HEK293 (cell line): ENCODE results near the gene KBTBD12.

Experiments used
- CTCF ChIA-PET: fragments of 350-600 bp; formaldehyde crosslinking; extraction: SDS; loops from one replicate; lab custom pipeline; 2021; ENCODE audit warnings: antibody characterized with exemption; lab: Yijun Ruan, JAX
- POLR2A ChIA-PET: fragments of 300-600 bp; formaldehyde crosslinking; extraction: SDS; loops from one replicate; lab custom pipeline; 2020; ENCODE audit warnings: antibody characterized with exemption, inconsistent platforms; lab: Yijun Ruan, JAX
- H3K27ac ChIP-seq: fragments of 200-500 bp; sonication (Bioruptor generic); 2 replicates; pipeline ENCODE4 v1.5.1; 2014; ENCODE audit warnings: low read depth, low read length, control low read depth, inconsistent platforms; ENCODE audit errors: extremely low read depth
- H3K36me3 ChIP-seq, 2 experiments: fragments of 200-500 bp in 1 of 2; sonication (Bioruptor generic) in 1 of 2; 1 replicate in 1 of 2; 2 replicates in 1 of 2; pipeline ENCODE4 v1.5.1; 2014 to 2017; ENCODE audit warnings: inconsistent platforms in 2 of 2, low read length in 2 of 2; ENCODE audit not compliant: control insufficient read depth in 2 of 2, insufficient read depth in 1 of 2
- H3K4me1 ChIP-seq: fragments of 200-500 bp; sonication (Bioruptor generic); 2 replicates; pipeline ENCODE4 v1.5.1; 2014; ENCODE audit warnings: mild to moderate bottlenecking, low read length, inconsistent platforms; ENCODE audit not compliant: control insufficient read depth, insufficient read depth
- H3K4me3 ChIP-seq: 2 replicates; pipeline ENCODE4 v1.5.1; 2011; ENCODE audit warnings: low read depth, mild to moderate bottlenecking, control low read depth, low read length, moderate library complexity
- H3K9me3 ChIP-seq: fragments of 200-500 bp; sonication (Bioruptor generic); 2 replicates; pipeline ENCODE4 v1.5.1; 2014; ENCODE audit warnings: low read depth, low read length, inconsistent platforms; ENCODE audit not compliant: control insufficient read depth, insufficient read depth
- BCL11A ChIP-seq: fragments of 450-650 bp; formaldehyde crosslinking; IDR thresholded peaks from 2 replicates; pipeline ENCODE4 v1.5.1; 2016; ENCODE audit warnings: low read depth, missing biosample characterization, missing genetic modification characterization
- IKZF3 ChIP-seq: fragments of 450-650 bp; IDR thresholded peaks from 2 replicates; pipeline ENCODE4 v1.5.0; 2018; ENCODE audit warnings: missing biosample characterization, mild to moderate bottlenecking, missing genetic modification characterization, moderate library complexity
- KLF7 ChIP-seq: fragments of 450-650 bp; formaldehyde crosslinking; IDR thresholded peaks from 2 replicates; pipeline ENCODE4 v1.5.1; 2016; ENCODE audit warnings: missing biosample characterization, missing genetic modification characterization, borderline replicate concordance
- SALL2 ChIP-seq: fragments of 450-650 bp; formaldehyde crosslinking; IDR thresholded peaks from 2 replicates; pipeline ENCODE4 v1.5.0; 2017; ENCODE audit warnings: missing biosample characterization, mild to moderate bottlenecking, missing genetic modification characterization, borderline replicate concordance
- SCRT1 ChIP-seq: fragments of 450-650 bp; formaldehyde crosslinking; IDR thresholded peaks from 2 replicates; pipeline ENCODE4 v1.5.1; 2016; ENCODE audit warnings: missing biosample characterization, missing genetic modification characterization, borderline replicate concordance
- SCRT2 ChIP-seq: fragments of 450-650 bp; formaldehyde crosslinking; IDR thresholded peaks from 2 replicates; pipeline ENCODE4 v1.5.1; 2016; ENCODE audit warnings: missing biosample characterization, missing genetic modification characterization
- ZBTB48 ChIP-seq: fragments of 450-650 bp; formaldehyde crosslinking; IDR thresholded peaks from 2 replicates; pipeline ENCODE4 v1.5.1; 2016; ENCODE audit warnings: missing biosample characterization, missing genetic modification characterization
- ZFP3 ChIP-seq: fragments of 450-650 bp; formaldehyde crosslinking; IDR thresholded peaks from 2 replicates; pipeline ENCODE4 v1.5.1; 2016; ENCODE audit warnings: low read depth, missing biosample characterization, missing genetic modification characterization
- ZNF132 ChIP-seq: fragments of 450-650 bp; formaldehyde crosslinking; IDR thresholded peaks from 2 replicates; pipeline ENCODE4 v1.5.1; 2017; ENCODE audit warnings: missing biosample characterization, missing genetic modification characterization, borderline replicate concordance
- ZNF138 ChIP-seq: fragments of 450-650 bp; formaldehyde crosslinking; IDR thresholded peaks from 2 replicates; pipeline ENCODE4 v1.5.1; 2016; ENCODE audit warnings: missing biosample characterization, missing genetic modification characterization, borderline replicate concordance
- ZNF140 ChIP-seq: fragments of 450-650 bp; formaldehyde crosslinking; IDR thresholded peaks from 2 replicates; pipeline ENCODE4 v1.5.1; 2016; ENCODE audit warnings: missing biosample characterization, missing genetic modification characterization
- ZNF2 ChIP-seq: fragments of 450-650 bp; formaldehyde crosslinking; IDR thresholded peaks from 2 replicates; pipeline ENCODE4 v1.5.1; 2016; ENCODE audit warnings: missing biosample characterization, missing genetic modification characterization
- ZNF214 ChIP-seq: fragments of 450-650 bp; formaldehyde crosslinking; IDR thresholded peaks from 2 replicates; pipeline ENCODE4 v1.5.1; 2017; ENCODE audit warnings: missing biosample characterization, mild to moderate bottlenecking, missing genetic modification characterization, borderline replicate concordance
- ZNF221 ChIP-seq: fragments of 450-650 bp; formaldehyde crosslinking; IDR thresholded peaks from 2 replicates; pipeline ENCODE4 v1.5.1; 2017; ENCODE audit warnings: missing biosample characterization, missing genetic modification characterization, borderline replicate concordance
- ZNF302 ChIP-seq: fragments of 450-650 bp; formaldehyde crosslinking; IDR thresholded peaks from 2 replicates; pipeline ENCODE4 v1.5.1; 2016; ENCODE audit warnings: missing biosample characterization, missing genetic modification characterization, low read depth
- ZNF391 ChIP-seq: fragments of 450-650 bp; formaldehyde crosslinking; IDR thresholded peaks from 2 replicates; pipeline ENCODE4 v1.5.1; 2016; ENCODE audit warnings: low read depth, missing biosample characterization, missing genetic modification characterization, borderline replicate concordance
- ZNF707 ChIP-seq: fragments of 450-650 bp; formaldehyde crosslinking; IDR thresholded peaks from 2 replicates; pipeline ENCODE4 v1.5.1; 2016; ENCODE audit warnings: missing biosample characterization, missing genetic modification characterization
- ZNF830 ChIP-seq: fragments of 450-650 bp; IDR thresholded peaks from 2 replicates; pipeline ENCODE4 v1.5.0; 2018; ENCODE audit warnings: missing biosample characterization, missing genetic modification characterization, low read depth, mild to moderate bottlenecking, moderate library complexity
- ZNF843 ChIP-seq: fragments of 450-650 bp; formaldehyde crosslinking; IDR thresholded peaks from 2 replicates; pipeline ENCODE4 v1.5.1; 2016; ENCODE audit warnings: missing biosample characterization, missing genetic modification characterization
- TF ChIP-seq, protein P1 (sequence below): fragments of 450-650 bp; formaldehyde crosslinking; IDR thresholded peaks from 2 replicates; pipeline ENCODE4 v1.5.1; 2016; ENCODE audit warnings: missing biosample characterization, missing genetic modification characterization, borderline replicate concordance
- TF ChIP-seq, protein P2 (sequence below): fragments of 450-650 bp; formaldehyde crosslinking; IDR thresholded peaks from 2 replicates; pipeline ENCODE4 v1.5.1; 2016; ENCODE audit warnings: missing biosample characterization, missing genetic modification characterization
- TF ChIP-seq, protein P3 (sequence below): fragments of 450-650 bp; formaldehyde crosslinking; IDR thresholded peaks from 2 replicates; pipeline ENCODE4 v1.5.1; 2016; ENCODE audit warnings: missing biosample characterization, missing genetic modification characterization

The KBTBD12 gene

DNA sequence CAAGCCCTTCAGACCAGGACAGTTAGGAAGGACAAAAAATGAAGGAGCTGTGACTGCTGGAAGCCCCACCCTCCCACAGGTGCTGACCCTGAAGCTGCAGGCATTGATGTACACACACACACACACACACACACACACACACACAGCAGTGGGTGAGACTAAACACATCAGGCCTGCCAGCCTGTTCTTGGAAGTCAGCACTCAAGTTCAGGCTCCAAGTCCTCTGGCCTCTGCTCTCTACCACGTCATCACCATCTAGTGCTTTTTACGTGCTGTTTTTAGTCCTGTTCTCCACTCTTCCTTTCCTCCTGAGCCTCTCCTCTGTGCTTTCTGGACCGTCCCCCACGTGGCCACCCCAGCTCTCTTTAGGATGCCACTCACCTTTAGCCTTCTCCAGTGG is 5.4 kb upstream of the KBTBD12 start (continued):
- TF ChIP-seq, protein P1, sequence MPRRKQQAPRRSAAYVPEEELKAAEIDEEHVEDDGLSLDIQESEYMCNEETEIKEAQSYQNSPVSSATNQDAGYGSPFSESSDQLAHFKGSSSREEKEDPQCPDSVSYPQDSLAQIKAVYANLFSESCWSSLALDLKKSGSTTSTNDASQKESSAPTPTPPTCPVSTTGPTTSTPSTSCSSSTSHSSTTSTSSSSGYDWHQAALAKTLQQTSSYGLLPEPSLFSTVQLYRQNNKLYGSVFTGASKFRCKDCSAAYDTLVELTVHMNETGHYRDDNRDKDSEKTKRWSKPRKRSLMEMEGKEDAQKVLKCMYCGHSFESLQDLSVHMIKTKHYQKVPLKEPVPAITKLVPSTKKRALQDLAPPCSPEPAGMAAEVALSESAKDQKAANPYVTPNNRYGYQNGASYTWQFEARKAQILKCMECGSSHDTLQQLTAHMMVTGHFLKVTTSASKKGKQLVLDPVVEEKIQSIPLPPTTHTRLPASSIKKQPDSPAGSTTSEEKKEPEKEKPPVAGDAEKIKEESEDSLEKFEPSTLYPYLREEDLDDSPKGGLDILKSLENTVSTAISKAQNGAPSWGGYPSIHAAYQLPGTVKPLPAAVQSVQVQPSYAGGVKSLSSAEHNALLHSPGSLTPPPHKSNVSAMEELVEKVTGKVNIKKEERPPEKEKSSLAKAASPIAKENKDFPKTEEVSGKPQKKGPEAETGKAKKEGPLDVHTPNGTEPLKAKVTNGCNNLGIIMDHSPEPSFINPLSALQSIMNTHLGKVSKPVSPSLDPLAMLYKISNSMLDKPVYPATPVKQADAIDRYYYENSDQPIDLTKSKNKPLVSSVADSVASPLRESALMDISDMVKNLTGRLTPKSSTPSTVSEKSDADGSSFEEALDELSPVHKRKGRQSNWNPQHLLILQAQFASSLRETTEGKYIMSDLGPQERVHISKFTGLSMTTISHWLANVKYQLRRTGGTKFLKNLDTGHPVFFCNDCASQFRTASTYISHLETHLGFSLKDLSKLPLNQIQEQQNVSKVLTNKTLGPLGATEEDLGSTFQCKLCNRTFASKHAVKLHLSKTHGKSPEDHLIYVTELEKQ, result no peak
- no peak for TF ChIP-seq ZNF707
- TF ChIP-seq, protein P2, sequence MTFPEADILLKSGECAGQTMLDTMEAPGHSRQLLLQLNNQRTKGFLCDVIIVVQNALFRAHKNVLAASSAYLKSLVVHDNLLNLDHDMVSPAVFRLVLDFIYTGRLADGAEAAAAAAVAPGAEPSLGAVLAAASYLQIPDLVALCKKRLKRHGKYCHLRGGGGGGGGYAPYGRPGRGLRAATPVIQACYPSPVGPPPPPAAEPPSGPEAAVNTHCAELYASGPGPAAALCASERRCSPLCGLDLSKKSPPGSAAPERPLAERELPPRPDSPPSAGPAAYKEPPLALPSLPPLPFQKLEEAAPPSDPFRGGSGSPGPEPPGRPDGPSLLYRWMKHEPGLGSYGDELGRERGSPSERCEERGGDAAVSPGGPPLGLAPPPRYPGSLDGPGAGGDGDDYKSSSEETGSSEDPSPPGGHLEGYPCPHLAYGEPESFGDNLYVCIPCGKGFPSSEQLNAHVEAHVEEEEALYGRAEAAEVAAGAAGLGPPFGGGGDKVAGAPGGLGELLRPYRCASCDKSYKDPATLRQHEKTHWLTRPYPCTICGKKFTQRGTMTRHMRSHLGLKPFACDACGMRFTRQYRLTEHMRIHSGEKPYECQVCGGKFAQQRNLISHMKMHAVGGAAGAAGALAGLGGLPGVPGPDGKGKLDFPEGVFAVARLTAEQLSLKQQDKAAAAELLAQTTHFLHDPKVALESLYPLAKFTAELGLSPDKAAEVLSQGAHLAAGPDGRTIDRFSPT, result no peak
- TF ChIP-seq ZFP3 (tag by site-specific recombination), result no peak
- TF ChIP-seq KLF7 (tag by site-specific recombination), result no peak
- no peak for TF ChIP-seq ZNF843 (tag by site-specific recombination)

DNA sequence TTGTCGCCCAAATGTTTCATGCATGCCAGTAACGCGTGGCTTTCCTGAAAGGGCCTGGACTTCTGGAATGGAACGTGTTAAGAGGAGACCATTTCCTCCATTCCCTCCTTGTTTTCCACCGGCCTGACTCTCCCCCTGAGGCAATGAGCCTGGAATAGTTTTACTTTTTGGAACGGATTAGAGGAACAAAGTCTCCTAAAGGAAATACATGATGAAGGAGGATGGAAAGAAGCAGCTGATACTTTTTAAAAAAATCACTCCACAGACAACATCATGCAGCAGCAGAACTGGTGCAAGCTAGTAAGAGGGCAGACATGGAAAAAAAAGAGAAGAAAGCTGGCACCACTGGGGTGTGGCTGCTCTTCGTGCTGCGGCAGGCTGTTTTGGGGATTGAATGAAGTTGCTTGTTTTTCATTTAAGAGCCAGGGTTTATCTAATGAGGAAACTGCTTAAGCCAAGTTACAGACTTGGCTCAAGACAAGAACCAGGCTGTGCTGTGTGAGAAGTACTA is 3.6 kb upstream of the KBTBD12 start:
- H3K9me3 ChIP-seq, result no peaks in the 10 kb centered on the region
- TF ChIP-seq ZNF2 (tag by site-specific recombination) (no peak), ZNF221 (tag by site-specific recombination) (no peak), ZNF214 (tag by site-specific recombination) (no peak), ZNF140 (tag by site-specific recombination) (no peak), IKZF3 (tag by site-specific recombination) (no peak), ZNF138 (tag by site-specific recombination) (no peak), SCRT2 (tag by site-specific recombination) (no peak), ZNF132 (no peak), ZNF302 (tag by site-specific recombination) (no peak), ZBTB48 (tag by site-specific recombination) (no peak), SALL2 (tag by site-specific recombination) (no peak), BCL11A (tag by site-specific recombination) (no peak), ZNF830 (tag by site-specific recombination) (no peak), ZNF391 (tag by site-specific recombination) (no peak), SCRT1 (tag by site-specific recombination) (no peak)
- TF ChIP-seq, protein P3, sequence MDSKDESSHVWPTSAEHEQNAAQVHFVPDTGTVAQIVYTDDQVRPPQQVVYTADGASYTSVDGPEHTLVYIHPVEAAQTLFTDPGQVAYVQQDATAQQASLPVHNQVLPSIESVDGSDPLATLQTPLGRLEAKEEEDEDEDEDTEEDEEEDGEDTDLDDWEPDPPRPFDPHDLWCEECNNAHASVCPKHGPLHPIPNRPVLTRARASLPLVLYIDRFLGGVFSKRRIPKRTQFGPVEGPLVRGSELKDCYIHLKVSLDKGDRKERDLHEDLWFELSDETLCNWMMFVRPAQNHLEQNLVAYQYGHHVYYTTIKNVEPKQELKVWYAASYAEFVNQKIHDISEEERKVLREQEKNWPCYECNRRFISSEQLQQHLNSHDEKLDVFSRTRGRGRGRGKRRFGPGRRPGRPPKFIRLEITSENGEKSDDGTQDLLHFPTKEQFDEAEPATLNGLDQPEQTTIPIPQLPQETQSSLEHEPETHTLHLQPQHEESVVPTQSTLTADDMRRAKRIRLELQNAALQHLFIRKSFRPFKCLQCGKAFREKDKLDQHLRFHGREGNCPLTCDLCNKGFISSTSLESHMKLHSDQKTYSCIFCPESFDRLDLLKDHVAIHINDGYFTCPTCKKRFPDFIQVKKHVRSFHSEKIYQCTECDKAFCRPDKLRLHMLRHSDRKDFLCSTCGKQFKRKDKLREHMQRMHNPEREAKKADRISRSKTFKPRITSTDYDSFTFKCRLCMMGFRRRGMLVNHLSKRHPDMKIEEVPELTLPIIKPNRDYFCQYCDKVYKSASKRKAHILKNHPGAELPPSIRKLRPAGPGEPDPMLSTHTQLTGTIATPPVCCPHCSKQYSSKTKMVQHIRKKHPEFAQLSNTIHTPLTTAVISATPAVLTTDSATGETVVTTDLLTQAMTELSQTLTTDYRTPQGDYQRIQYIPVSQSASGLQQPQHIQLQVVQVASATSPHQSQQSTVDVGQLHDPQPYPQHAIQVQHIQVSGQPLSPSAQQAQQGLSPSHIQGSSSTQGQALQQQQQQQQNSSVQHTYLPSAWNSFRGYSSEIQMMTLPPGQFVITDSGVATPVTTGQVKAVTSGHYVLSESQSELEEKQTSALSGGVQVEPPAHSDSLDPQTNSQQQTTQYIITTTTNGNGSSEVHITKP (tag by site-specific recombination), result no peak
- TF ChIP-seq, all 188 proteins: peak for 0
- H3K4me3 ChIP-seq, result no peak overlapping the region
- H3K4me1 ChIP-seq, result no peaks in the 10 kb centered on the region
- no peak overlapping the region for H3K27ac ChIP-seq
- ChIA-PET POLR2A (no interaction called here), CTCF (no interaction called here)
- no peaks in the 10 kb centered on the region for H3K36me3 ChIP-seq
